GM19351 (cell line): Measurements from ENCODE around the gene SYT13.

ENCODE experiments used
- ATAC-seq: cut with Tn5 transposase; IDR thresholded peaks from one replicate; pipeline ENCODE4 v1.9.1; 2021; ENCODE audit warnings: mild to moderate bottlenecking, moderate library complexity; ENCODE audit not compliant: unreplicated experiment

The SYT13 gene

GRCh38 chr11:45313171-45313865 is 27.2 kb upstream of the SYT13 start:
- ATAC-seq: no peak

DNA sequence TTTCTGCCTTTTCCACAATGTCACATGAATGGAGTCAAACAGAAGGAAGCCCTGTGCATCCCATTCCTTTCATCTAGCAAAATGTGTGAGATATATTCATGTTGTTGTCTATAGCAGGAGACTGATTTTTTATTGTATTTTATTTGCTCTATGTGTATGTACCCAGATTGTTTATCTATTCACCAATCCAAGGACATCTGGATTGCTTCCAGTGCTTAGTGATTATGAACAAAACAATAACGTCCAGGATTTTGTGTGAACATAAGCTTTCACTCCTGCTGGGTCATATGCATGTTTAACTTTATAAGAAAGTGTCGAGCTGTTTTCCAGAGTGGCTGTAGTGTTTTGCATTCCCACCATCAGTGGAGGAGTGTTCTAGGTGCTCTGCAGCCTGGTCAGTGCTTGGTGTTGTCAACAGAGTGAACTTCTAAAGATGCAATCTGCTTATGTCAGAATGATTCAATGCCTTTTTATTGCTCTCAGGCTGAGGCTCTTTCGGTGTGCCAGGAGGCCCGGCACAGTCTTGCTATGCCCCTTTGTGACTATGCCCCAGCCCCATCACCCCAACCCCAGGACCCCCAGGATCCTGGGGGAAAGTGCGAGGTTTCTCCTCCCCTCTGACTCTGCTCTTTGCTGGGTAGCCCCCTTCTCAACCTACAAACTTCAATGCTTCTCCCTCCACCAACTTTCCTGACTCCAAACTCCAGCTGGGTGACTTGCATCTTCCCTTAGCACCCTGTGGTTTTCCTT is 19.9 kb upstream of the SYT13 start:
- ATAC-seq: no peak

- ATAC-seq: no peak
These were observed 18.8 kb upstream of the SYT13 start for GRCh38 chr11:45304992-45305335.

DNA sequence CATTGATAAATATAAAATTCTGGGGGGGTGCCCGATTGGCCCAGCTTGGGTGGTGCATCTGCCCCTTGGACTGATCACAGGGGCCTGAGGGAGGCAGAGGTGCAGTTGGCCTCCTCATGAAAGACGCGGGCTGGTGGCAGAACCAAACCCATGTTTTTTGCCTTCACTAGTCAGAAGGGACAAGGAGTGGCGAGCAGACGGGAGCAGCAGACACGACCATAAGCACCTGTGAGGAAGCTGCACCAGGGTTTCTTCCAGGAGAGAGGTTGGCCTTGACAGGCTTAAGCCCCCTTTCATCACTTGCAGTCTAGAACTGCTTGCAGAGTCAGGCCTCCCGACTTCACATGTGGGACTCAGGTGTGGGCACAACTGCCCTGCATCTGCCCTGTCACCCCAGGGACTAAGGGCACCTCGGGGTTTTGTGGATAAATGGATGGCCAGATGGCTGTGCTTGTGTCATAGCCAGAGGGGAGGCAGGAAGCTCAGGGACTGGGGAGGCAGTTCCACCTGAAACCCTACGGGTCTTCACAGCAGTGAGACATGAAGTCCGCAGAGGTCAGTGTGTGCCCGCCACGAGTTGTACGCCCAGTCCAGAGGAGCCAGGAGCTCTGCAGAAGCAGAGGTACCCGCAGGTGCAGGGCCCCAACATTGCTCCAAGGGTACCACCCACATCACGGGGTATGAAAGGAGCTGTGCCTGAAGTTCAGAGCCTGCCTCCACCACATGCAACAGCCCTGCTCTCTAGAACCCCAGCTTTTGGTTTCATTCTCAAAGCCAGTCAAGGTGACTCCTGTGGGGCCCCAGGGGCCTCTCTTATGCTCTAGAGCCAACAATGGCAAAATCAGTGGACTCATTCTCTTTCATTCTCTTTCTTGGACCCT is 18.2 kb upstream of the SYT13 start:
- ATAC-seq: peak; percentile 73

- no peak for ATAC-seq
These were observed 17.2 kb upstream of the SYT13 start for GRCh38 chr11:45303316-45303715.

DNA sequence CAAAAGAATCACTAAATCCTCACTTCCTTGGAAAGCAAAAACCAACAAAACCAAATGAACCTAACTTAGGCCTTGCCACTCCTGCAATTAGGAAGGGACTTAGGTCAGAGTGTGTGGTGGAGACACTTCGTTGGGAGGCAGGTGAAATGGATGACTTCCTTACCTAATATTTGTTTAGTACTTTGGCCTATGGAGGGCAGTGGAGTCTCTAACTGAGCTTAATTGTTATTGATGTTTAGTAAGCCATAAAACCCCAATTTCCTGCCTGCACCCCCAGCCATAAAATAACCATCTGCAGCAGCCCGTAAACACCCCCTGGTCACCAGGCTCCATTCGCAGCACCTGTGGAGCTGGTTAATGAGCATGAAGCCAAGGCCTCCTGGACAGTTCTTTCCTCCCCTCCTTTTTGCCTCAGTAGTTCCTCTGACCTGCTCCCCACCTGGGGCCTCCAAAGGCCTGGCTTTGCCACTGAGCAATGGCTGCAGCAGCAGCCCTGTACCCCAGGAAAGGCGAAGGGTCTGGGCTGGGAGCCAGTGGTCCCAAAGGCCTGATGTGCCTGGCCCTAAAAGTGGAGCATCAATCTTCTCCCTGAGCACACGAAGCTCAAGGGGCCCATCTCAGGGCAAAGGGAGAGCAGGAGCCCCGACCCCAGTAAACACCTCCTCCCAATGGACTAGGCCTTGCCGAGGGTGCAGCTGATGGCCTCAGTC is 15.6 kb upstream of the SYT13 start:
- ATAC-seq: no peak

- ATAC-seq: no peak
These were observed 14.6 kb upstream of the SYT13 start for GRCh38 chr11:45300715-45301114.

DNA sequence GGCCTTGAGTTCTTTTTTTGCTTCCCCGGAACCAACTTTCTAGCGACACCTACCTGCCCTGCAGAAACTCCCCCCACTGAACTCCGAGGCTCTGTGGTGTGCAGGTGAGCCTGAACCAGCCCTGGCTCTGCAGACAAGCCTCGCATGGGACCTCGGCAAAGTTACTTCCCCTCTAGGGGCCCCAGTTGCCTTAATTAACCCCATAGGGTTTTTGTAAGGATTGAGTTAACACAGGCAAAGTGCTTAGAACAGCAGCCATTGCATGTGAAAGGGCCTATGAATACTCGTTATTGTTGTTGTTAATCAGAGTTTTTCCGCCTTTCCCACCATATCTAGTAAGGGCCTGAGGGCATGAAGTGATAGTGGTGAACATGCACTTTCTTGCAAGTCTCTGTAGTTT is 12.6 kb upstream of the SYT13 start:
- no peak for ATAC-seq

- no peak for ATAC-seq
These were observed 9.9 kb upstream of the SYT13 start for GRCh38 chr11:45296075-45296474.

GRCh38 chr11:45294499-45294898 is 8.4 kb upstream of the SYT13 start:
- no peak for ATAC-seq

DNA sequence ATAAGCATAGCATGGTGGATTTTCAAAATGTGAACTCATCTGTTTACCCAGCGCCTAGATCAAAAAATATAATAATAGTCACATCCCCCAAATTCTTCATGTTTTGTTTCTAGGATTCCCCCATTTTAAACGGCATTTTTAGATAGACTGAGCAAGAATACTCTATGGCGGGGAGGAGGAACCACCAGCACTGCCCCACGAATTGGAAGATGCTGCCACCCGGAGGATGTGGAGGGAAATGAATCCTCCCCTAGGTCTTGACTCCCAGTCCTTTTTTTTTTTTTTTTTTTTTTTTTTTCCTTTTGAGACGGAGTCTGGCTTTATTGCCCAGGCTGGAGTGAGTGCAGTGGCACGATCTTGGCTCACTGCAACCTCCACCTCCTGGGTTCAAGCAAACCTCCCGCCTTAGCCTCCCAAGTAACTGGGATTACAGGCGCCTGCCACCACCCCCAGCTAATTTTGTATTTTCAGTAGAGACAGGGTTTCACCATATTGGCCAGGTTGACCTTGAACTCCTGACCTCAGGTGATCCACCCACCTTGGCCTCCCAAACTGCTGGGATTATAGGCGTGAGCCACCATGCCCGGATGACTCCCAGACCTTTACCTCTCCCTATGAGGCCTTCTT is 7.5 kb upstream of the SYT13 start:
- ATAC-seq: peak; percentile 79

GRCh38 chr11:45290586-45290985 is 4.4 kb upstream of the SYT13 start:
- no peak for ATAC-seq

GRCh38 chr11:45289369-45289768 is 3.2 kb upstream of the SYT13 start:
- ATAC-seq: no peak

DNA sequence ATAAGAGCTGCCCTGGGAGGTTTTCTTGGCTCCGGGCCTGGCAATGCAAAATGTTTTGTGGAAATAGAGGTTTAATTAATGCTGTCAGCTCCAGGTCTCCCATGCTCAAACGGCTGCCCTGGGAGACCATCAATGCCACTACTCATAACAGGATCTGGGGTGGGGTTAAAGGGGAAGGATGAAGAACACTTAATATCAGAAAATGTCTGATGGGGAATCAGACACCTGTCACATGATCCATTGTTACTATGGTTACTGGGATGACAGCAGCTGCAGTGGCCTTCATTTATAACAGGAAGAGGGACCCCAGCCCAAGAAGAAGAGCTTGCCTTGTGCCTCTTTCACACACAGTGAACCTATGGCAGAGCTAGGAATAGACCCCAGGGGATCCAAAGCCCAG is 2.2 kb upstream of the SYT13 start:
- ATAC-seq: no peak

GRCh38 chr11:45287316-45287903 is 1.3 kb upstream of the SYT13 start:
- no peak for ATAC-seq

DNA sequence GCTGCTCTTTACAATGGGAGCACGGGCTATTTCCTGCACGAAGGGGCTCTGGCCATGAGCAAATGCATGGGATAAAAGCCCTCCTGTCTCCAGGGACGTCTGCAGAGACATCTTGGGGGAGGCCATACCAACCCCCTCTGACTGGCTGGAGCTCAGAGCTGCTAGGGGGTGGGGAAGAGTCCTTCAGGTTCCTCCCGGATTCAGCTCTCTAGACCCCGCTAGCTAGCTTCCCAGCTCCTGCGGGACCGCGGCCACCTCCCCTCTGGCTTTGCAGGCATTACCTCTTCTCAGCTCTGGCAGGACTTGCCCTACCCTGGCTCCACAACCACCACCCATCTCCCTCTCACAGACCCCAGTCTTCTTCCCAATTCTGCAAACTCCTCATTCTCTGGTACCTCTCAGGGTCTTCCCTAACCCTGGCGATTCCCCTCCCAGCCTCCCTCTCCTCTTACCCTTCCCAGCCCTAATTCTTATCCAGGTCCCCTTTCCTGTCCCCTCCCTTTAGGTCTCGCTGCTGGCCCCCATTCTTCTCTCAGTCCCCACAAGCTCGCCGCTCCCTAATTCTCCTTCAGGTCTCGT is 802 bp downstream of the SYT13 start:
- no peak for ATAC-seq

DNA sequence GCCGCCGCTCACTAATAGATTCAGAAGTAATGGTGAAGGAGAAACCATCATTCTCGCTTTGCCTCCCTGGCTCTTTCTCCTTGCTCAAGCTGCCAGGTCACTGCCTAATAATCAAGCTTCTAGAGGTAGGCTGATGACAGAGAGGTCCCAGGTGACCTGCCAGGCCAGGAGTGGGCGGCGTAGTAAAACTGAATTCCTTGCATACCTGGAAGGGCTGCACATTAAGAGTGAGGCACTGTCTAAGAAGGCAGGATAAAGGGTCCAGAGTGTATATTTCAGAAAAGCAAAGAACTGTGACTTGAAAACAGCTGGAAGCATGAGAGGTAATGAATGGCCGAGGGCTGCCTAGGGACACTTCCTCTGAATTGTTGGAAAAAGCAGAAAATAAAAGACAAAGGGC is 4.1 kb downstream of the SYT13 start:
- ATAC-seq: no peak

DNA sequence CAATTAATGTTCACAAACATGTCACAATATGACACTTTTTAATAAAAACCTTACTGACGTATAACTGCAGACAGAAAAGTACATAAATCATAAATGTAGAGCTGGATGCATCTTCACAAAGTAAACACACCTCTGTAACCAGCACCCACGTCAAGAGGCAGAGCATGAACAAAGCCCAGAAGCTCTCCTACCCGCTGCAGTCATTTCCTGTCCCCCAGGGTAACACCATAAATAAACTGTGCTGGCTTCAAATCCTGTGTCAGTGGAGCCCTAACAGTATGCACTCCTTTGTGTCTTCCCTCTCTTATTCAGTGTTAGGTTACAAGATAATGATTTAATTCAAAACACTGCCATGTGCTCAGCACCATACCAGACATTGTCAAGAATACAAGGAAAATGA is 5.7 kb downstream of the SYT13 start:
- no peak for ATAC-seq

DNA sequence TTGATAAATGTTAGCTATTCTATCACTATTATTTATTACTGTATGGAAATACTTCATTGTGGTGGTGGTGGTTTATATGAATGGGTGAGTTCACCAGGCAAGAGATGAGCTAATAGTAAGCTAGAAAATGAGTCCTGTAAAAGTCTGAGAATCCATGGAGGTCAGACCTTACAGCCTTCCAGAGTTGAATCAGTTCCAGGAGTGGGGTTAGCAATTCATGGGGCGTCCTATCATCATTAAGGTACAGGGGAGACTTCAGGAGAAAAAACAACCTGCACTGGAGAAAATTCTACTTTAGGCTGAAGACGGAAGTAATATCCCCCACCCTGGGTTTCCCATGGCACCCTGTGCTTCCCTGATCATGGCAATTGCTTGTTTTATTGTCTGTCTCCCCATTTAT is 6.5 kb downstream of the SYT13 start:
- no peak for ATAC-seq

DNA sequence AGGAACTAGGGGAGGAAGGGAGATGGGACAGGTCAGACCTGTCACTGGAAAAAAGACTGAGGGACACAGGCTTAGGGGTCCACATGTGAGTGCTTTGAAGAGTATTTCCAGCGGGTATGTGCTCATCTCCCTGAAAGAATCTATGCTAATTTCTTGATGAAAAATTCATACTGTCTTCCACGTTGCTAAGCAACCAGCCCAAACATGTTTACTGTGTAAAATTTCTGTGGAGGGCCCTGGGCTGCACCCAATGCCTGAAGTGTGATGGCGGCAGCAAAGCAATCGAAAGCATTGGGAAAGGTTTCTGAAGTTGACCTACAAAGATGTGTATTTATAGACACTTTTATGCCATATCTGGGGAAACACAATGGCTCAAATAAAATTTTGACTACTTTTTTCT is 7.4 kb downstream of the SYT13 start:
- ATAC-seq: no peak
